HepG2 (cell line): ENCODE data around the gene SOX5. TPM values are rescaled to one million over a fixed set of nuclear protein-coding genes. Genes with fewer than 3 reads are reported as not detected.

Experiments used
- ATAC-seq: fragments of 200-7000 bp; cut with Tn5 transposase; 3 replicates; pipeline ENCODE4 v1.9.1; 2020; ENCODE audit warnings: mild to moderate bottlenecking, moderate library complexity
- BruUV-seq: library from RNA; stranded (reverse); fragments of 400-500 nt; replicated peaks from 2 replicates; lab custom pipeline; 2021; lab: Mats Ljungman, UMichigan
- CTCF ChIA-PET: fragments of 300-600 bp; formaldehyde crosslinking; extraction: SDS; loops from one replicate; lab custom pipeline; 2021; ENCODE audit warnings: low total read pairs, inconsistent platforms, low intra/inter-chr PET ratio; lab: Yijun Ruan, JAX
- POLR2A ChIA-PET: fragments of 350-600 bp; sonication (Branson Sonifier 250); formaldehyde crosslinking; loops from one replicate; lab custom pipeline; 2020; ENCODE audit warnings: antibody characterized with exemption, inconsistent platforms; lab: Yijun Ruan, JAX
- DNase-seq: peaks from one replicate; pipeline ENCODE4 v3.0.0-alpha.2; 2015; ENCODE audit warnings: low spot score
- FAIRE-seq: peaks from 3 replicates; lab custom pipeline; 2011; peaks lifted over from hg19 to GRCh38; lab: Jason Lieb, UNC
- H2AFZ ChIP-seq: one replicate; pipeline ENCODE4 v1.6.1; 2011; ENCODE audit warnings: low read length, inconsistent platforms
- H3K27ac ChIP-seq: fragments of 300-600 bp; 3 replicates; pipeline ENCODE4 v1.8.0; 2011; ENCODE audit warnings: mixed run types, mild to moderate bottlenecking, mixed read lengths, low read length, inconsistent platforms; ENCODE audit not compliant: insufficient read depth; ENCODE audit errors: extremely low read length
- H3K27me3 ChIP-seq, 2 experiments: fragments of 200-600 bp in 1 of 2; 2 replicates in 1 of 2; 3 replicates in 1 of 2; pipeline versions ENCODE4 v1.6.0 to v1.8.0; 2011; ENCODE audit warnings: low read length in 2 of 2, mild to moderate bottlenecking in 2 of 2, moderate library complexity in 2 of 2, inconsistent platforms in 1 of 2; ENCODE audit not compliant: insufficient read depth in 2 of 2, control insufficient read depth in 1 of 2
- H3K36me3 ChIP-seq, 2 experiments: fragments of 200-600 bp in 1 of 2; replicated peaks in 1 of 2; 2 replicates in 1 of 2; 3 replicates in 1 of 2; pipeline versions ENCODE4 v1.5.1 to v1.8.0; 2011; ENCODE audit warnings: low read length in 2 of 2, inconsistent platforms in 1 of 2; ENCODE audit not compliant: insufficient read depth in 2 of 2, control insufficient read depth in 1 of 2
- H3K4me1 ChIP-seq: 2 replicates; pipeline ENCODE4 v1.5.1; 2012; ENCODE audit warnings: low read length, inconsistent platforms; ENCODE audit not compliant: insufficient read depth
- H3K4me2 ChIP-seq: 2 replicates; pipeline ENCODE4 v1.6.0; 2011; ENCODE audit warnings: low read depth, low read length, inconsistent platforms
- H3K4me3 ChIP-seq, 3 experiments: fragments of 200-600 bp in 1 of 3; sonication (generic), shearing (Covaris generic) in 1 of 3; replicated peaks in 1 of 3; 2 replicates each; pipeline ENCODE4 v1.5.1; 2011 to 2016; ENCODE audit warnings: low read length in 3 of 3, inconsistent platforms in 2 of 3, low read depth in 2 of 3, mild to moderate bottlenecking in 2 of 3, control low read depth in 1 of 3, mixed read lengths in 1 of 3; ENCODE audit not compliant: insufficient read depth in 1 of 3
- H3K79me2 ChIP-seq: one replicate; pipeline ENCODE4 v1.6.1; 2011; ENCODE audit warnings: low read length, inconsistent platforms; ENCODE audit not compliant: insufficient read depth
- H3K9ac ChIP-seq: 2 replicates; pipeline ENCODE4 v1.6.0; 2011; ENCODE audit warnings: mild to moderate bottlenecking, low read depth, low read length, inconsistent platforms; ENCODE audit not compliant: insufficient read depth
- H3K9me3 ChIP-seq: 2 replicates; pipeline ENCODE4 v1.5.1; 2012; ENCODE audit warnings: mild to moderate bottlenecking, low read length
- H4K20me1 ChIP-seq: 2 replicates; pipeline ENCODE4 v1.6.0; 2011; ENCODE audit warnings: inconsistent platforms, mild to moderate bottlenecking, low read length, moderate library complexity; ENCODE audit not compliant: insufficient read depth
- KLF16 ChIP-seq, 2 experiments: sonication (generic) in 1 of 2; formaldehyde crosslinking in 1 of 2; IDR thresholded peaks; 2 replicates each; pipeline versions ENCODE4 v1.6.1 to v1.8.0; 2016 to 2023; ENCODE audit warnings: missing genetic modification reagents in 2 of 2, missing compliant biosample characterization in 1 of 2
- MTA3 ChIP-seq: sonication (generic); formaldehyde crosslinking; IDR thresholded peaks from 2 replicates; pipeline ENCODE4 v1.4.0; 2020; ENCODE audit warnings: missing genetic modification reagents
- PCBP1 ChIP-seq: fragments of 200-400 bp; formaldehyde crosslinking; IDR thresholded peaks from 2 replicates; pipeline ENCODE4 v1.6.1; 2017; ENCODE audit warnings: mild to moderate bottlenecking, low read depth, low read length, borderline replicate concordance
- RXRA ChIP-seq: sonication (generic); formaldehyde crosslinking; IDR thresholded peaks from 2 replicates; pipeline ENCODE4 v1.5.1; 2020; ENCODE audit warnings: missing genetic modification reagents
- SALL2 ChIP-seq: sonication (generic); formaldehyde crosslinking; IDR thresholded peaks from 2 replicates; pipeline ENCODE4 v1.8.1; 2023; ENCODE audit warnings: mild to moderate bottlenecking, missing genetic modification reagents, inconsistent platforms
- SMARCE1 ChIP-seq: fragments of 450-650 bp; IDR thresholded peaks from 2 replicates; pipeline ENCODE4 v1.6.1; 2017; ENCODE audit warnings: borderline replicate concordance
- ZMYM4 ChIP-seq: sonication (generic); formaldehyde crosslinking; IDR thresholded peaks from 2 replicates; pipeline ENCODE4 v1.8.1; 2023; ENCODE audit warnings: mild to moderate bottlenecking, missing genetic modification reagents
- ZNF10 ChIP-seq: sonication (generic); formaldehyde crosslinking; IDR thresholded peaks from 2 replicates; pipeline ENCODE4 v1.4.0; 2020; ENCODE audit warnings: mild to moderate bottlenecking, low read depth, missing genetic modification reagents, borderline replicate concordance
- ZNF333 ChIP-seq: sonication (generic); formaldehyde crosslinking; IDR thresholded peaks from 2 replicates; pipeline ENCODE4 v1.4.0; 2020; ENCODE audit warnings: mild to moderate bottlenecking, missing genetic modification reagents, borderline replicate concordance
- ZNF639 ChIP-seq: conservative IDR thresholded peaks from 2 replicates; pipeline ENCODE4 v1.6.1; 2018; ENCODE audit warnings: missing genetic modification reagents
- WGBS: methylation state at CpG from one replicate; pipeline ENCODE4 v1.1.6; 2017; ENCODE audit warnings: low lambda C conversion rate; 5-methylcytosine and 5-hydroxymethylcytosine counted together
- in situ Hi-C: cut with HindIII; loops from 2 replicates; pipeline ENCODE4 v1.10.0; 2017; ENCODE audit warnings: low pct_unique_long_range_greater_than_20kb; ENCODE audit not compliant: extremely low pct_ligation_motif_present
- intact Hi-C: fragments of 100-400 bp; cut with micrococcal nuclease; formaldehyde crosslinking; loops from one replicate; pipeline ENCODE4 v1.10.0; 2022; ENCODE audit not compliant: unreplicated experiment
- polyA plus RNA-seq, 8 experiments: library from polyadenylated mRNA; depleted of rRNA in 3 of 8; stranded (reverse) in 7 of 8; unstranded in 1 of 8; fragments of >200 nt; fragmentation: Illumina TruSeq in 4 of 8; extraction: Trizol in 4 of 8; gene quantifications; 2 replicates each; pipeline versions ENCODE4 v1.2.1 to v1.2.3, GENCODE V29; 2011 to 2016; ENCODE audit warnings: low read depth in 4 of 8, missing spikeins in 1 of 8, mixed read lengths in 1 of 8; ENCODE audit not compliant: insufficient read depth in 1 of 8
- total RNA-seq, 5 experiments: library from RNA; depleted of rRNA; stranded (reverse); fragments of >200 nt; fragmentation: Illumina TruSeq; extraction: Trizol; gene quantifications; 2 replicates each; pipeline ENCODE4 v1.2.3, GENCODE V29; 2016; ENCODE audit warnings: low read depth in 1 of 5
- TF ChIP-seq, protein P1 (sequence below): IDR thresholded peaks from 2 replicates; pipeline ENCODE4 v1.6.1; 2012; ENCODE audit warnings: low read depth, low read length, improper control_type of control experiment
- TF ChIP-seq, protein P2 (sequence below): sonication (generic); formaldehyde crosslinking; IDR thresholded peaks from 2 replicates; pipeline ENCODE4 v1.4.0; 2020; ENCODE audit warnings: missing genetic modification reagents

SOX5 gene
- total and polyA plus RNA-seq, 2 of the 13 experiments (the other 11 are each of a cell fraction or from before 2014, with no cell fraction given) = 18.5 to 76.4 TPM

DNA sequence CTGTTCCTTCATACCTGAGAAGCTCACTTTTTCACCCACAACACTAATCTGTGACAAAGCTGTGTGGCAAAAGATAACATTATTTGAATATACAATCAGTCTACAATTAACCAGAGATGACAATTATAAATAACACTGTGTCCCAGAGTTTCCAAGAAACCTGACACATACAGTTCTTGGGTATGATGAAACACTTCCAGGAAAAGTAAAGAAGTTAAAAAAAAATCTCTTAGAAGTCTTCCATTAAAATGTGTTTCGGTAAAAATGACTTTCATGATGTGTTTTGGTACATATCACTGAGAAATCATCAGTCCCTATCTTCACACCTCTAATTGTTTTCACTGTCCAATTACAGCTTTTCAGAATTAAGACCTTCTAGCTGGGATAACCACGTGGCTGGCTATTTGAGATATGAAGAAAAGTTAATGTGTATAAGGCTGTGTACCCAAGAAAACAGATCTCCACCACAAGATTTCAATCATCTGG, 390.2 kb downstream of the SOX5 start:
- Histone ChIP-seq H3K9me3 (no peaks in the 10 kb centered on the region), H3K4me1 (no peaks in the 10 kb centered on the region), H3K36me3 (peaks cover 6 to 37% of the 10 kb centered on the region in 2 experiments), H2AFZ (no peak overlapping the region), H3K4me3 (no peak overlapping the region), H4K20me1 (no peaks in the 10 kb centered on the region), H3K4me2 (no peak overlapping the region), H3K27ac (no peak overlapping the region), H3K9ac (no peak overlapping the region), H3K79me2 (no peaks in the 10 kb centered on the region)
- in situ Hi-C loops = no loop called here
- TSS peak; percentile 7 for BruUV-seq
- ChIA-PET CTCF (no interaction called here), POLR2A (no interaction called here)
- DNase-seq = no peak
- intact Hi-C loops = no loop called here
- FAIRE-seq = no peak
- TF ChIP-seq ZNF333 (CRISPR knock-in tag) = no peak
- no peak for TF ChIP-seq RXRA
- no peak for TF ChIP-seq ZMYM4 (CRISPR knock-in tag)
- TF ChIP-seq KLF16 (CRISPR knock-in tag; IDR thresholded peaks at IDR 0.05) = no peak
- TF ChIP-seq, protein P1, sequence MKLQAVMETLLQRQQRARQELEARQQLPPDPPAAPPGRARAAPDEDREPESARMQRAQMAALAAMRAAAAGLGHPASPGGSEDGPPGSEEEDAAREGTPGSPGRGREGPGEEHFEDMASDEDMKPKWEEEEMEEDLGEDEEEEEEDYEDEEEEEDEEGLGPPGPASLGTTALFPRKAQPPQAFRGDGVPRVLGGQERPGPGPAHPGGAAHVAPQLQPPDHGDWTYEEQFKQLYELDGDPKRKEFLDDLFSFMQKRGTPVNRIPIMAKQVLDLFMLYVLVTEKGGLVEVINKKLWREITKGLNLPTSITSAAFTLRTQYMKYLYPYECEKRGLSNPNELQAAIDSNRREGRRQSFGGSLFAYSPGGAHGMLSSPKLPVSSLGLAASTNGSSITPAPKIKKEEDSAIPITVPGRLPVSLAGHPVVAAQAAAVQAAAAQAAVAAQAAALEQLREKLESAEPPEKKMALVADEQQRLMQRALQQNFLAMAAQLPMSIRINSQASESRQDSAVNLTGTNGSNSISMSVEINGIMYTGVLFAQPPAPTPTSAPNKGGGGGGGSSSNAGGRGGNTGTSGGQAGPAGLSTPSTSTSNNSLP = no peak
- no peak for TF ChIP-seq ZNF10 (CRISPR knock-in tag)
- no peak for TF ChIP-seq SMARCE1
- TF ChIP-seq, protein P2, sequence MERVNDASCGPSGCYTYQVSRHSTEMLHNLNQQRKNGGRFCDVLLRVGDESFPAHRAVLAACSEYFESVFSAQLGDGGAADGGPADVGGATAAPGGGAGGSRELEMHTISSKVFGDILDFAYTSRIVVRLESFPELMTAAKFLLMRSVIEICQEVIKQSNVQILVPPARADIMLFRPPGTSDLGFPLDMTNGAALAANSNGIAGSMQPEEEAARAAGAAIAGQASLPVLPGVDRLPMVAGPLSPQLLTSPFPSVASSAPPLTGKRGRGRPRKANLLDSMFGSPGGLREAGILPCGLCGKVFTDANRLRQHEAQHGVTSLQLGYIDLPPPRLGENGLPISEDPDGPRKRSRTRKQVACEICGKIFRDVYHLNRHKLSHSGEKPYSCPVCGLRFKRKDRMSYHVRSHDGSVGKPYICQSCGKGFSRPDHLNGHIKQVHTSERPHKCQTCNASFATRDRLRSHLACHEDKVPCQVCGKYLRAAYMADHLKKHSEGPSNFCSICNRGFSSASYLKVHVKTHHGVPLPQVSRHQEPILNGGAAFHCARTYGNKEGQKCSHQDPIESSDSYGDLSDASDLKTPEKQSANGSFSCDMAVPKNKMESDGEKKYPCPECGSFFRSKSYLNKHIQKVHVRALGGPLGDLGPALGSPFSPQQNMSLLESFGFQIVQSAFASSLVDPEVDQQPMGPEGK = no peak
- no peak for TF ChIP-seq PCBP1
- TF ChIP-seq ZNF639 (CRISPR knock-in tag) = no peak
- no peak for TF ChIP-seq SALL2 (CRISPR knock-in tag)
- TF ChIP-seq MTA3 = no peak
- TF ChIP-seq, all 625 proteins: peak for 0
- ATAC-seq = no peak
- WGBS = 98% methylated on average over 2 of the region's 2 CpGs
- no peaks in the 10 kb centered on the region for H3K27me3 ChIP-seq
